ENCODE data around the gene GNG7. TPM values are rescaled to one million over a fixed set of nuclear protein-coding genes. Genes with fewer than 3 reads are reported as not detected.
"Not testable (repeated sequence)": the region's sequence is repeated elsewhere in the genome, so short reads cannot be mapped to it uniquely, and the experiment has no call there.

The GNG7 gene
- total RNA-seq, 2 donors from 2014 or later: 12.3 to 12.4 TPM

GRCh38 chr19:2509096-2509495 is 193.4 kb downstream of the GNG7 start:
- Mint-ChIP-seq H3K4me3 (no peak overlapping the region), H3K27me3 (ENCODE audit: insufficient read depth) (no peaks in the 10 kb centered on the region), H3K9me3 (peaks cover 2% of the 10 kb centered on the region), H3K4me1 (no peaks in the 10 kb centered on the region), H3K27ac (no peak overlapping the region), H3K36me3 (ENCODE audit: low read depth) (no peaks in the 10 kb centered on the region)
- 96 to 100% methylated on average over 2 to 5 of the region's 8 CpGs for WGBS, 2 experiments (ENCODE audit: insufficient coverage in 1 of 2, insufficient read length in 1 of 2)
- no peak overlapping the region for H3K4me3 ChIP-seq (ENCODE audit: low read length)
- no peaks in the 10 kb centered on the region for H3K9me3 ChIP-seq (ENCODE audit: control insufficient read depth, low read length)
- no peak for DNase-seq
- H3K27ac ChIP-seq (ENCODE audit: low read depth, low read length): no peak overlapping the region
- no peaks in the 10 kb centered on the region for H3K4me1 ChIP-seq (ENCODE audit: control insufficient read depth, insufficient read depth, low read length)
- no peak overlapping the region for H3K9ac ChIP-seq (ENCODE audit: extremely low read depth, low read length, poor library complexity, severe bottlenecking)
- no peak for TF ChIP-seq CTCF (conservative IDR thresholded peaks at IDR 0.05)
- H3K36me3 ChIP-seq (ENCODE audit: control insufficient read depth, insufficient read depth, low read length): no peaks in the 10 kb centered on the region
- H3K27me3 ChIP-seq (ENCODE audit: control insufficient read depth, insufficient read depth, low read length, poor library complexity, severe bottlenecking): no peaks in the 10 kb centered on the region

DNA sequence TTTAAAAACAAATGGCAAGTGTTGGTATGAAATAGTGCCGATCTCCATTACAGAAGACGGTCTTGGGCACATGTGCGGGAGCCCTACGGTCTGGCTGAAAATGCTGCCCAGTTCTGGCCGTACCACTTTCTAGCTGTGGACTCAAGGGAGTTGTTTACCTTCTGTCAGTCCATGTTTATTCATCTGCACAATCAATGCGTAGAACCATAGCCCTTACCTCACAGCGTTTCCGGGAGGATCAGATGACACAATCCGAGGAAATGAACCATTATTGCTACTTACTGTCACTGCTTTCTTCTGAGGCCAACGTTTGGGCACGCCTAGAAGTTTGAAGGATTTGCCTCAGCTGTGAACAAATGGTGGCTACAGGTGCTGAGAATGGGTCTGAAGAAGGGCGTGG is 195.4 kb downstream of the GNG7 start:
- DNase-seq: no peak
- Mint-ChIP-seq H3K9me3 (peaks cover 2% of the 10 kb centered on the region), H3K36me3 (ENCODE audit: low read depth) (no peaks in the 10 kb centered on the region), H3K4me3 (no peak overlapping the region), H3K4me1 (peaks cover 2% of the 10 kb centered on the region), H3K27ac (no peak overlapping the region), H3K27me3 (ENCODE audit: insufficient read depth) (no peaks in the 10 kb centered on the region)
- WGBS, 2 experiments (ENCODE audit: insufficient coverage in 1 of 2, insufficient read length in 1 of 2): 79 to 82% methylated on average over 11 of the region's 12 CpGs
- H3K4me1 ChIP-seq (ENCODE audit: control insufficient read depth, insufficient read depth, low read length): no peaks in the 10 kb centered on the region
- H3K9me3 ChIP-seq (ENCODE audit: control insufficient read depth, low read length): no peaks in the 10 kb centered on the region
- TF ChIP-seq CTCF (conservative IDR thresholded peaks at IDR 0.05): no peak
- H3K27ac ChIP-seq (ENCODE audit: low read depth, low read length): no peak overlapping the region
- no peaks in the 10 kb centered on the region for H3K27me3 ChIP-seq (ENCODE audit: control insufficient read depth, insufficient read depth, low read length, poor library complexity, severe bottlenecking)
- H3K4me3 ChIP-seq (ENCODE audit: low read length): no peak overlapping the region
- H3K36me3 ChIP-seq (ENCODE audit: control insufficient read depth, insufficient read depth, low read length): no peaks in the 10 kb centered on the region
- H3K9ac ChIP-seq (ENCODE audit: extremely low read depth, low read length, poor library complexity, severe bottlenecking): no peak overlapping the region

DNA sequence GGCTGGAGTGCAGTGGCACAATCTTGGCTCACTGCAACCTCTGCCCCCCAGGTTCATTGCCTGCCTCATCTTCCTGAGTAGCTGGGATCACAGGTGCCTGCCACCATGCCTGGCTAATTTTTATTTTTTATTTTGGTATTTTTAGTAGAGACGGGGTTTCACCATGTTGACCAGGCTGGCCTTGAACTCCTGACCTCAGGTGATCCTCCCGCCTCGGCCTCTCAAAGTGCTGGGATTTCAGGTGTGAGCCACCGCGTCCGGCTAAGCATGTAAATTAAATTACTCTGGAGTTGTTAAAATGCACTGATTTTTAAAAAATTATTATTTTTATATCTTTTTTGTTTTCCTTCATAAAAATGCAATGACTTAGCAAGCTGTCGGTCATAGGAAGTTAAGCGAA is 195.8 kb downstream of the GNG7 start:
- not testable (repeated sequence) for H3K9me3 ChIP-seq (ENCODE audit: control insufficient read depth, low read length); H3K27me3 Mint-ChIP-seq (ENCODE audit: insufficient read depth); H3K4me3 ChIP-seq (ENCODE audit: low read length); DNase-seq; H3K4me1 ChIP-seq (ENCODE audit: control insufficient read depth, insufficient read depth, low read length); H3K36me3 ChIP-seq (ENCODE audit: control insufficient read depth, insufficient read depth, low read length); H3K9ac ChIP-seq (ENCODE audit: extremely low read depth, low read length, poor library complexity, severe bottlenecking); H3K9me3 Mint-ChIP-seq; H3K27me3 ChIP-seq (ENCODE audit: control insufficient read depth, insufficient read depth, low read length, poor library complexity, severe bottlenecking); H3K4me1 Mint-ChIP-seq; H3K27ac Mint-ChIP-seq; H3K36me3 Mint-ChIP-seq (ENCODE audit: low read depth); H3K27ac ChIP-seq (ENCODE audit: low read depth, low read length); H3K4me3 Mint-ChIP-seq
- 95 to 100% methylated on average over 3 to 8 of the region's 8 CpGs for WGBS, 2 experiments (ENCODE audit: insufficient coverage in 1 of 2, insufficient read length in 1 of 2)

- Histone ChIP-seq H3K36me3 (ENCODE audit: control insufficient read depth, insufficient read depth, low read length) (no peaks in the 10 kb centered on the region), H3K4me3 (ENCODE audit: low read length) (no peak overlapping the region), H3K27ac (ENCODE audit: low read depth, low read length) (no peak overlapping the region), H3K27me3 (ENCODE audit: control insufficient read depth, insufficient read depth, low read length, poor library complexity, severe bottlenecking) (no peaks in the 10 kb centered on the region), H3K9me3 (ENCODE audit: control insufficient read depth, low read length) (no peaks in the 10 kb centered on the region), H3K9ac (ENCODE audit: extremely low read depth, low read length, poor library complexity, severe bottlenecking) (no peak overlapping the region), H3K4me1 (ENCODE audit: control insufficient read depth, insufficient read depth, low read length) (no peaks in the 10 kb centered on the region)
- Mint-ChIP-seq H3K4me3 (no peak overlapping the region), H3K27me3 (ENCODE audit: insufficient read depth) (no peaks in the 10 kb centered on the region), H3K27ac (no peak overlapping the region), H3K36me3 (ENCODE audit: low read depth) (no peaks in the 10 kb centered on the region), H3K4me1 (peaks cover 6% of the 10 kb centered on the region), H3K9me3 (no peaks in the 10 kb centered on the region)
- TF ChIP-seq CTCF (conservative IDR thresholded peaks at IDR 0.05): no peak
- peak; percentile 79 for DNase-seq
- 75 to 84% methylated on average over 13 to 21 of the region's 21 CpGs for WGBS, 2 experiments (ENCODE audit: insufficient coverage in 1 of 2, insufficient read length in 1 of 2)
Measured at GRCh38 chr19:2503521-2504109, 198.9 kb downstream of the GNG7 start.
